ENCODE measurements around the gene CPVL. TPM values are rescaled to one million over a fixed set of nuclear protein-coding genes. Genes with fewer than 3 reads are reported as not detected.

The CPVL gene
- total and polyA plus RNA-seq, 2 of the 4 experiments (the other 2 are of a cell fraction) = not detected

DNA sequence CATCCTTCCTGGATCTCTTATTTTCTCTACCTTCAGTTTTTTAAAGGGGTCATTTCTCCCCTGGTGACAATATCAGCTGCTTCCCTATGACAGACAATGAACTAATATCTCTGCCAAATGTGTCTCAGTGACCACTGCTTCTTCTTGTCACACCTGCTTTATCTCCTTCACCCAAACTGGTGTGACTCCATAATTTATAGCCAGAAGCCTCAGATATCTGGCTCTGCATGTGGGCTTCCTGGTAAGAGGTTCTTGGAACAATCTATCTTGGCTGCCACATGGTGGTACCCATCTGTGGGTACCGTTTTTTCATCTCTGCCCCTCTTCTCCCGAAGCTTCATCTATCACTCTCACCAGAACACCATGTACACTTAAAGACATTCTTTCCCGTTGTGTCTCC lies 37.0 kb downstream of the CPVL start:
- TF ChIP-seq, protein P1, sequence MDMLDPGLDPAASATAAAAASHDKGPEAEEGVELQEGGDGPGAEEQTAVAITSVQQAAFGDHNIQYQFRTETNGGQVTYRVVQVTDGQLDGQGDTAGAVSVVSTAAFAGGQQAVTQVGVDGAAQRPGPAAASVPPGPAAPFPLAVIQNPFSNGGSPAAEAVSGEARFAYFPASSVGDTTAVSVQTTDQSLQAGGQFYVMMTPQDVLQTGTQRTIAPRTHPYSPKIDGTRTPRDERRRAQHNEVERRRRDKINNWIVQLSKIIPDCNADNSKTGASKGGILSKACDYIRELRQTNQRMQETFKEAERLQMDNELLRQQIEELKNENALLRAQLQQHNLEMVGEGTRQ (IDR thresholded peaks at IDR 0.05; ENCODE audit: low read depth, low read length) = no peak
- TF ChIP-seq POLR2A (IDR thresholded peaks at IDR 0.05; ENCODE audit: low read depth, low read length) = no peak
- TF ChIP-seq BHLHE40 (IDR thresholded peaks at IDR 0.05; ENCODE audit: low read depth, low read length) = no peak
- TF ChIP-seq RAD21 (IDR thresholded peaks at IDR 0.05; ENCODE audit: low read length) = no peak
- TF ChIP-seq, protein P2, sequence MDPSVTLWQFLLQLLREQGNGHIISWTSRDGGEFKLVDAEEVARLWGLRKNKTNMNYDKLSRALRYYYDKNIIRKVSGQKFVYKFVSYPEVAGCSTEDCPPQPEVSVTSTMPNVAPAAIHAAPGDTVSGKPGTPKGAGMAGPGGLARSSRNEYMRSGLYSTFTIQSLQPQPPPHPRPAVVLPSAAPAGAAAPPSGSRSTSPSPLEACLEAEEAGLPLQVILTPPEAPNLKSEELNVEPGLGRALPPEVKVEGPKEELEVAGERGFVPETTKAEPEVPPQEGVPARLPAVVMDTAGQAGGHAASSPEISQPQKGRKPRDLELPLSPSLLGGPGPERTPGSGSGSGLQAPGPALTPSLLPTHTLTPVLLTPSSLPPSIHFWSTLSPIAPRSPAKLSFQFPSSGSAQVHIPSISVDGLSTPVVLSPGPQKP (IDR thresholded peaks at IDR 0.05; ENCODE audit: borderline replicate concordance, low read depth, low read length) = no peak
- no peak for TF ChIP-seq MAFK (IDR thresholded peaks at IDR 0.05; ENCODE audit: low read depth, low read length)
- no peak for TF ChIP-seq NFE2L2 (IDR thresholded peaks at IDR 0.05; ENCODE audit: low read depth, low read length)
- TF ChIP-seq RCOR1 (IDR thresholded peaks at IDR 0.05; ENCODE audit: insufficient replicate concordance, low read length) = no peak
- TF ChIP-seq SMC3 (IDR thresholded peaks at IDR 0.05; ENCODE audit: low read depth, low read length) = no peak
- no peak for TF ChIP-seq CEBPB (IDR thresholded peaks at IDR 0.05; ENCODE audit: low read depth, low read length)
- no peak for TF ChIP-seq MXI1 (IDR thresholded peaks at IDR 0.05; ENCODE audit: borderline replicate concordance, low read depth, low read length)
- TF ChIP-seq, protein P3, sequence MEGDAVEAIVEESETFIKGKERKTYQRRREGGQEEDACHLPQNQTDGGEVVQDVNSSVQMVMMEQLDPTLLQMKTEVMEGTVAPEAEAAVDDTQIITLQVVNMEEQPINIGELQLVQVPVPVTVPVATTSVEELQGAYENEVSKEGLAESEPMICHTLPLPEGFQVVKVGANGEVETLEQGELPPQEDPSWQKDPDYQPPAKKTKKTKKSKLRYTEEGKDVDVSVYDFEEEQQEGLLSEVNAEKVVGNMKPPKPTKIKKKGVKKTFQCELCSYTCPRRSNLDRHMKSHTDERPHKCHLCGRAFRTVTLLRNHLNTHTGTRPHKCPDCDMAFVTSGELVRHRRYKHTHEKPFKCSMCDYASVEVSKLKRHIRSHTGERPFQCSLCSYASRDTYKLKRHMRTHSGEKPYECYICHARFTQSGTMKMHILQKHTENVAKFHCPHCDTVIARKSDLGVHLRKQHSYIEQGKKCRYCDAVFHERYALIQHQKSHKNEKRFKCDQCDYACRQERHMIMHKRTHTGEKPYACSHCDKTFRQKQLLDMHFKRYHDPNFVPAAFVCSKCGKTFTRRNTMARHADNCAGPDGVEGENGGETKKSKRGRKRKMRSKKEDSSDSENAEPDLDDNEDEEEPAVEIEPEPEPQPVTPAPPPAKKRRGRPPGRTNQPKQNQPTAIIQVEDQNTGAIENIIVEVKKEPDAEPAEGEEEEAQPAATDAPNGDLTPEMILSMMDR (conservative IDR thresholded peaks at IDR 0.05; ENCODE audit: low read depth, low read length) = no peak
- no peak for TF ChIP-seq CHD1 (IDR thresholded peaks at IDR 0.05; ENCODE audit: low read depth, low read length)
- no peak for TF ChIP-seq RFX5 (IDR thresholded peaks at IDR 0.05; ENCODE audit: low read depth, low read length)
- TF ChIP-seq MAZ (IDR thresholded peaks at IDR 0.05; ENCODE audit: borderline replicate concordance, low read depth, low read length) = no peak
- TF ChIP-seq FOS (IDR thresholded peaks at IDR 0.05; ENCODE audit: low read depth, low read length) = no peak
- Histone ChIP-seq H4K8ac (ENCODE audit: low read depth in 2 of 2, low read length in 2 of 2) (no peak overlapping the region), H2BK15ac (ENCODE audit: low read depth, low read length) (no peak overlapping the region), H4K5ac (ENCODE audit: low read depth, low read length) (no peak overlapping the region), H3K23ac (ENCODE audit: low read depth, low read length) (no peak overlapping the region), H3K79me1 (ENCODE audit: low read depth in 1 of 2, low read length in 2 of 2) (no peaks in the 10 kb centered on the region), H2BK20ac (ENCODE audit: low read depth, low read length) (no peak overlapping the region), H2BK5ac (ENCODE audit: low read depth, low read length, poor library complexity, severe bottlenecking) (no peak overlapping the region), H2BK120ac (ENCODE audit: low read depth, low read length) (no peak overlapping the region), H3K18ac (ENCODE audit: low read depth, low read length) (no peak overlapping the region), H3K27ac (ENCODE audit: insufficient read depth, low read length) (no peak overlapping the region), H4K20me1 (ENCODE audit: insufficient read depth, low read length) (no peaks in the 10 kb centered on the region), H3K4me1 (ENCODE audit: control insufficient read depth, insufficient read depth, low read length) (no peaks in the 10 kb centered on the region), H3K9me3 (ENCODE audit: control insufficient read depth, insufficient read depth, low read length) (no peaks in the 10 kb centered on the region), H3K27me3 (ENCODE audit: control insufficient read depth, insufficient read depth, low read length) (peaks cover 9% of the 10 kb centered on the region), H3K9ac (ENCODE audit: low read depth, low read length) (no peak overlapping the region), H3K9me1 (ENCODE audit: insufficient read depth, low read length) (no peaks in the 10 kb centered on the region), H3K56ac (ENCODE audit: extremely low read depth, insufficient read depth, low read length) (no peak overlapping the region), H3K4ac (ENCODE audit: low read depth, low read length) (no peak overlapping the region), H2AK9ac (replicated peaks; ENCODE audit: low read depth, low read length, poor library complexity) (no peak overlapping the region), H2AFZ (replicated peaks; ENCODE audit: low read length, poor library complexity) (no peak overlapping the region), H2AK5ac (ENCODE audit: low read depth, low read length) (no peak overlapping the region), H3K4me3 (ENCODE audit: insufficient read depth, low read depth, low read length) (no peak overlapping the region), H4K91ac (ENCODE audit: insufficient read depth, low read depth, low read length) (no peak overlapping the region), H3K14ac (replicated peaks; ENCODE audit: low read depth, low read length) (no peak overlapping the region), H3K36me3 (ENCODE audit: control insufficient read depth, insufficient read depth, low read length) (no peaks in the 10 kb centered on the region), H3K4me2 (ENCODE audit: low read depth, low read length) (no peak overlapping the region)
- dilution Hi-C loops (cut with HindIII; ENCODE audit: low sequenced_read_pairs, unreplicated experiment) = no loop called here
- ATAC-seq (ENCODE audit: low read depth) (no peak), DNase-seq (no peak)
- intact Hi-C loops (cut with micrococcal nuclease) = loop anchor here (10.0 kb wide), 2 partner anchors 715 to 1915 kb away; no protein-coding TSS in a partner anchor
- in situ Hi-C loops (cut with MboI; ENCODE audit: low sequenced_read_pairs) = loop anchor here (10.0 to 25.0 kb wide), 3 partner anchors 295 to 822 kb away; no protein-coding TSS in a partner anchor
- WGBS, 2 experiments (ENCODE audit: extremely low coverage in 2 of 2, insufficient read length in 1 of 2) = no CpG with 5 or more reads among the region's 3 CpGs
- BruUV-seq (replicated peaks) = no TSS peak
- CTCF ChIA-PET = interaction anchor here (1.1 to 1.6 kb wide), 2 partner anchors 183 to 187 kb away, joined by 4 to 8 read pairs; no protein-coding TSS in a partner anchor
- POLR2A ChIA-PET (ENCODE audit: unreplicated experiment) = no interaction called here

All from IMR-90 (cell line).